Karpas-422 (cell line): Measurements from ENCODE around the gene PAX5. TPM values are rescaled to one million over a fixed set of nuclear protein-coding genes. Genes with fewer than 3 reads are reported as not detected.

Experiments
- DNase-seq: peaks from one replicate; pipeline ENCODE4 v3.0.0-alpha.2; 2015
- H2AFZ ChIP-seq: fragments of 200-600 bp; sonication (generic); 2 replicates; pipeline ENCODE4 v1.6.1; 2014; ENCODE audit warnings: antibody characterized with exemption, low read length, mixed read lengths
- H3K27ac ChIP-seq: fragments of 200-600 bp; sonication (generic); 2 replicates; pipeline ENCODE4 v1.5.1; 2014; ENCODE audit warnings: mild to moderate bottlenecking, low read length, moderate library complexity
- H3K27me3 ChIP-seq: fragments of 200-600 bp; sonication (generic); 2 replicates; pipeline ENCODE4 v1.6.1; 2014; ENCODE audit warnings: low read length, mixed read lengths
- H3K36me3 ChIP-seq: fragments of 200-600 bp; sonication (generic); 2 replicates; pipeline ENCODE4 v1.6.1; 2014; ENCODE audit warnings: low read length, mixed read lengths; ENCODE audit not compliant: insufficient read depth
- H3K4me1 ChIP-seq: fragments of 200-600 bp; sonication (generic); 2 replicates; pipeline ENCODE4 v1.6.1; 2014; ENCODE audit warnings: mild to moderate bottlenecking, low read length, mixed read lengths
- H3K4me2 ChIP-seq: fragments of 200-600 bp; sonication (generic); 2 replicates; pipeline ENCODE4 v1.6.1; 2014; ENCODE audit warnings: low read length, low read depth, mild to moderate bottlenecking; ENCODE audit not compliant: poor library complexity, severe bottlenecking
- H3K4me3 ChIP-seq: fragments of 200-600 bp; sonication (generic); 2 replicates; pipeline ENCODE4 v1.5.1; 2014; ENCODE audit warnings: mild to moderate bottlenecking, antibody characterized with exemption, low read length, mixed read lengths
- H3K79me2 ChIP-seq: fragments of 200-600 bp; sonication (generic); 2 replicates; pipeline ENCODE4 v1.6.1; 2014; ENCODE audit warnings: mild to moderate bottlenecking, low read length, mixed read lengths
- H3K9ac ChIP-seq: fragments of 200-600 bp; sonication (generic); 2 replicates; pipeline ENCODE4 v1.6.0; 2014; ENCODE audit warnings: low read length
- H3K9me2 ChIP-seq: fragments of 200-600 bp; sonication (generic), shearing (Covaris generic); replicated peaks from 2 replicates; pipeline ENCODE4 v1.6.0; 2014; ENCODE audit warnings: mild to moderate bottlenecking, low read length, moderate library complexity; ENCODE audit not compliant: insufficient read depth
- H3K9me3 ChIP-seq: fragments of 300-700, 200-600 bp; sonication (generic); 2 replicates; pipeline ENCODE4 v1.6.1; 2014; ENCODE audit warnings: low read length, mixed read lengths
- H4K20me1 ChIP-seq: fragments of 200-600 bp; sonication (generic); 2 replicates; pipeline ENCODE4 v1.6.1; 2014; ENCODE audit warnings: mild to moderate bottlenecking, antibody characterized with exemption, low read length, low read depth; ENCODE audit not compliant: insufficient read depth
- total RNA-seq: library from RNA; depleted of rRNA; stranded (reverse); fragments of >200 nt; shearing (Covaris generic); gene quantifications from 2 replicates; pipeline ENCODE4 v1.2.3, GENCODE V29; 2014; ENCODE audit warnings: low replicate concordance

PAX5 gene
- total RNA-seq, 1 experiment from 2014 or later: 88.9 TPM

DNA sequence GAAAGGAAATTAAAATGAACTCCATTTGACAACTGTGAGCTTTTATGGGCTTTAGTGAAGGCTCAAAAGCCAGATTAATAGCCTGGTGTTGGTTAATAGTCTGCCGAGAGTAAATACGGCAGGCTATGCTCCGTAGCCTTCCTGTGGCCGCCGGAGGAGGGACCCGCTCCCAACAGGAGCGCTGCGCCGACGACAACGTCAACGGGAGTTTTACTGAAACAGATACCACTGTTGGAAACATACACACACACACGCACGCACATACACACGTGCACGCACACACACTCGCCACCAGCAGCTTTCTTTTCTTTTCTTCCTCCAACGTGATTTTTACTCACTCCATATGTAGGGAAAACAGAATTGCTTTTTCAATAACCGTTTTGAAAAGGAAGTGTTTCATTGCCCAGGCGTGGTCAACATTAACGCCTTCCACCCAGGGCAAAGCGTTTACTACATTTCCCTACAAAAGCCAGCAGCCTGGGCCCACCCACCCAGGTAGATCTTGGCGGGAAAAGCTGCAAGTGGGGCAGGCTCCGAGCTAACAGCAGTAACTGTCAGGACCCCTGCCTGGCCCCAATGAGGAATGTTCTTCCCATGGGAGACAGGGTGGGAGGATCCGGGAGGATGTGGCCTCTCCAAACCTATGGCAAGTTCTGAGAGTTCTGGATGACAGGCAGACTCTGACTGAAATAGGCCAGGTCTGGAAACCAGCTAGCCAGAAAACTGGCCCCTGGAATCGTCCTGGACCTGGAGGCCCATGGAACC, 72.3 kb downstream of the PAX5 start:
- H3K27me3 ChIP-seq: no peaks in the 10 kb centered on the region

DNA sequence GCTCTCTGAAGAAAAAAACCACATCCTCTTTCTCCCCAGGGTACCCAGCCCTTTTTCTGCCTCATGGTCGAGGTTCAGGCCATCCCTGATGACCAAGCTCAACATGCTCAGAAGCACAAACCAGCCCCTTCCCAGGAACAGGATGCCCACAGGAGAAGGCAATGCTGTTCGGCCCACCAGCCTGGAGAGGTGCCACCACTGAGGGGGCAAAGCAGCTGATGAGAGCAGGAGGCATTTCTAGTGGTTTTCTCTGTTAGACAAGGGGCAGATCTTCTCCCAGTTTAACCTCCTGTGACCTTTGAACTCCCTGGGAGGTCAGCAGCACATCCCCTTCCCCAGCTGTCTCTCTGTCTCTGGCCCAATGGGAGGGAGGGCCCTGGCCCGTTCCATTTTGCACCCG, 73.0 kb downstream of the PAX5 start:
- Histone ChIP-seq H4K20me1 (peaks cover 6% of the 10 kb centered on the region; the same call in 1 of the 2 replicates), H3K27ac (no peak overlapping the region), H3K4me3 (no peak overlapping the region), H3K36me3 (peaks cover 60% of the 10 kb centered on the region), H3K9me3 (no peaks in the 10 kb centered on the region), H3K9ac (no peak overlapping the region), H3K9me2 (no peaks in the 10 kb centered on the region), H3K4me1 (no peaks in the 10 kb centered on the region), H3K79me2 (peaks cover 69% of the 10 kb centered on the region), H3K27me3 (no peaks in the 10 kb centered on the region), H2AFZ (no peak overlapping the region), H3K4me2 (no peak overlapping the region)
- DNase-seq: no peak

More for the DNA sequence above, 72.3 kb downstream of the PAX5 start:
- no peaks in the 10 kb centered on the region for H3K9me3 ChIP-seq
- H3K9me2 ChIP-seq: no peaks in the 10 kb centered on the region
- H3K4me3 ChIP-seq: no peak overlapping the region
- peaks cover 65% of the 10 kb centered on the region for H3K79me2 ChIP-seq
- no peak for DNase-seq
- no peaks in the 10 kb centered on the region for H3K4me1 ChIP-seq
- H3K9ac ChIP-seq: no peak overlapping the region
- H3K4me2 ChIP-seq: no peak overlapping the region
- H4K20me1 ChIP-seq: peaks cover 13% of the 10 kb centered on the region; the same call in 1 of the 2 replicates
- peaks cover 59% of the 10 kb centered on the region for H3K36me3 ChIP-seq
- H2AFZ ChIP-seq: no peak overlapping the region
- no peak overlapping the region for H3K27ac ChIP-seq

DNA sequence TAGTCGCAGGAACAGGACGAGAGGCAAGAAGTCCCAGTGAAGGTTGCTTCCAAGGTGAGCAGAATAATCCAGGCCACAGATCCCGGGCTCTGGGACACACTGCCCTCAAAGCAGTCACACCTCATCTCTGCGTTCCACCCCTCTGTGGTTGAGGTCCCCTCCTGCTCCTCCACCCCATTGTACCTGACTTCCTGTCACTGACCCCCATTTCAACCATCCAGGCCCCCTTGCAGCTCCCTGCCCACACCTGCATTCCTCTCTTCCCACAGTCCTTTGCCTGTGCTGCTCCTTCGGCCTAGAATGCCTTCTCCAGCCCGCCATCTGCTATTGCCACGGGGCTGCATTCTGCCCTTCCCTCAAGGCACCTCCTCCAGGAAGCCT, 73.5 kb downstream of the PAX5 start:
- no peak overlapping the region for H2AFZ ChIP-seq
- peaks cover 5% of the 10 kb centered on the region; the same call in 1 of the 2 replicates for H4K20me1 ChIP-seq
- no peak for DNase-seq

DNA sequence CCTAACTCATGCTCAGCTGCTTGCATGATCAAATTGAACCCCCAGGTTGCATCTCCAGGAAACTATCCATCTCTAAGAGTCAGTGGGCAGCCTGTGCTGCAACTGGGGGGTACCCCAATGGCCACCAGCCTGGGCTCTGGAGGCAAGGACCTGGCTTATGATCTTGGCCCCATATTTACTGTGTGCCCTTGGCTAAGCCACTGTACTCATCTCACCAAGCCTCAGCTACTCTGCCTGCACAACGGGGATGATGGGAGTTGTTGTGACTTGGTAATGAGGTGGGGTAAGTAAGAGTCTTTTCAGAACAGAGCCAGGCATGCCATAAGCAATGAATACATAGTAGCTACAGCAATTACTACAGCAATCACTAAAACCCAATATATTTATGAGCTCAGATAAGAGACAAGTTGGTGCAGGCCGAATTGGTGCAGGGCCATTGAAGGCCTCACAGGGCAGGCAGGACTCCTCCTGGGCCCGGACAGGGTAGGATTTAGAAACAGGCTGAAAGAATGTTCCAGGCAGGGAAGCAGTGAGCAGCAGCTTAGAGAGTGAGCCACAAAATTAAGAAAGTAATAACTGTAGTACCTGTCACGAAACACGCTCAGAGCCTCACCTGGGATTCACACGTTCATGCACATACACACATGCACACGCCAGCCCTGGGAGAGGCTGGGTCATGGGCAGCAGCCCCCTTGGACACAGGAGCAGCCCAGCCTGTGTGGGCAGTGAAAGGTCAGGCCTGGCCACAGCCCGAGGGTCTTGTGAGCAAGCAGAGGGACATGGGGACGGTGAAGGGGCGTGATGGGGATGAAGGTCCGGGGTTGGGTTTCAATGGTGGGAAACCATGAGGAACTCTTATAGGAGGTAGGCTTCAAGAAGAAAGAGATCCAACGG, 74.1 kb downstream of the PAX5 start:
- Histone ChIP-seq H3K4me3 (no peak overlapping the region), H3K36me3 (peaks cover 56% of the 10 kb centered on the region), H3K79me2 (peaks cover 67% of the 10 kb centered on the region), H3K9ac (no peak overlapping the region), H3K9me3 (no peaks in the 10 kb centered on the region), H2AFZ (no peak overlapping the region), H3K27me3 (no peaks in the 10 kb centered on the region), H3K4me1 (no peaks in the 10 kb centered on the region), H4K20me1 (0 out of 2 replicates have a peak, but pooled peaks cover 5% of the 10 kb centered on the region), H3K4me2 (no peak overlapping the region), H3K27ac (no peak overlapping the region), H3K9me2 (no peaks in the 10 kb centered on the region)
- no peak for DNase-seq

More for the DNA sequence above, 73.5 kb downstream of the PAX5 start:
- no peaks in the 10 kb centered on the region for H3K27me3 ChIP-seq
- H3K9me2 ChIP-seq: no peaks in the 10 kb centered on the region
- H3K36me3 ChIP-seq: peaks cover 57% of the 10 kb centered on the region
- no peak overlapping the region for H3K9ac ChIP-seq
- no peak overlapping the region for H3K4me3 ChIP-seq
- no peak overlapping the region for H3K27ac ChIP-seq
- H3K9me3 ChIP-seq: no peaks in the 10 kb centered on the region
- H3K79me2 ChIP-seq: peaks cover 68% of the 10 kb centered on the region
- H3K4me2 ChIP-seq: no peak overlapping the region
- H3K4me1 ChIP-seq: no peaks in the 10 kb centered on the region

DNA sequence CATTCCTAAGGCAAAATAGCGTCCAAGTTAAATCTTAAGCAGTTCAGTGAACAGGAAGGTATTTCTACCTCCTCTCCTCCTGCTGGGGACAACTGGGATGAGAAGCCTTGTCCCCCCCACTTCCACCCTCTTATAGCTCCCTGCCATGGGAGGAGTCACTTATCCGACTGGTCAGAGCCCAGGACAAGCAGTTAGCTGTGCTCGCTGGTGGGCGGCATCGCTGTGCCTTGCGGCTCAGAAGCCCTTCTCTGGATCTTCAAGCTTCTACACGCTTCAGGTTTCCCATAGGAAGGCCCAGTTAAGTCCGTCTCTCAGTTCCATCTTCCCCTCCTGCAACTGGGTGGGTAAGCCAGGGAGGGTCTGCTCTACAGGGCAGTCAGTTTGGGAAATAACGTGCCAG, 77.2 kb downstream of the PAX5 start:
- peaks cover 76% of the 10 kb centered on the region for H3K79me2 ChIP-seq
- H3K9me3 ChIP-seq: no peaks in the 10 kb centered on the region
- H3K27ac ChIP-seq: no peak overlapping the region
- H3K4me2 ChIP-seq: no peak overlapping the region
- no peak overlapping the region for H2AFZ ChIP-seq
- no peaks in the 10 kb centered on the region for H3K9me2 ChIP-seq
- H3K4me3 ChIP-seq: no peak overlapping the region
- no peak for DNase-seq
- 0 out of 2 replicates have a peak, but pooled peaks cover 5% of the 10 kb centered on the region for H4K20me1 ChIP-seq
- no peaks in the 10 kb centered on the region for H3K27me3 ChIP-seq
- H3K9ac ChIP-seq: no peak overlapping the region
- H3K4me1 ChIP-seq: no peaks in the 10 kb centered on the region
- peaks cover 36% of the 10 kb centered on the region for H3K36me3 ChIP-seq

DNA sequence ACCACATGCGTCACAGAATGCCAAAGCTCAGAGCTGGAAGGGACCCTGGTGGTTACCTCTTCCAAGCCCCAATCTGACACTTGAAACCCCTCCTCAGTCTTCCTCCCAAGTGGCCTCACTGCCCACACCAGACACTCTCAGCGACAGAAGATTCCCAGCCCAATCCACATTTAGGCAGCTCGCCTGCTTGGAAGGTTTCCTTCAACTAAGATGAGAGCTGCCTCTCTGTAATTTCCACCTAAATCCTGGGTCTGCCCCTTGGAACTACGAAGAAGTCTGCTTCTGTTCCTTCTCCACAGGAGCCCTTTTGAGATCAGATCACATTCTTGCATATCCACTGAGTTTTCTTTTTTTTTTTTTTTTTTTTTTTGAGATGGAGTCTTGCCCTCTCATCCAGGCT, 83.7 kb downstream of the PAX5 start:
- H3K4me3 ChIP-seq: no peak overlapping the region
- no peaks in the 10 kb centered on the region for H3K4me1 ChIP-seq
- peaks cover 80% of the 10 kb centered on the region for H3K79me2 ChIP-seq
- H2AFZ ChIP-seq: no peak overlapping the region
- no peak overlapping the region for H3K9ac ChIP-seq
- H3K27me3 ChIP-seq: no peaks in the 10 kb centered on the region
- H3K36me3 ChIP-seq: peaks cover 30% of the 10 kb centered on the region; the same call in 1 of the 2 replicates
- H3K9me3 ChIP-seq: no peaks in the 10 kb centered on the region
- DNase-seq: no peak
- H3K4me2 ChIP-seq: no peak overlapping the region
- H3K27ac ChIP-seq: no peak overlapping the region
- H4K20me1 ChIP-seq: no peaks in the 10 kb centered on the region
- H3K9me2 ChIP-seq: no peaks in the 10 kb centered on the region

DNA sequence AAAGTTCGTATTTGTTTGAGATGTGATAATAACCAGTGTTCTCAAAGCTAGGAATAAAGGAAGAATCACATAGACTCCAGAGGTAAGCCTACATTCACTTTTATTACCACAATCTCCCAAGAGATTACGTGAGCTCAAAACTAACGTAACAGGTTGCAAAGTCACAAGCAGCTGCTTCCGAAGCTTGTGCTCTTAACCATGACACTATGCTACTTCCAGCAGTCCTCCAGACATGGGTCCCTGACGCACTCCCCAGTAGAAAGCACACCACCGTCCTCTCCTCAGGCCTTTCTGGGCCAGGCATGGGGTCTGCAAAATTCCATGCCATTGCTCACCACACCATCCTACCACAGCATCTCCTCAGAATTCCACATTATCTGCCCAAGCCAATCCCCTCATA, 84.6 kb downstream of the PAX5 start:
- Histone ChIP-seq H3K9ac (no peak overlapping the region), H3K36me3 (peaks cover 28% of the 10 kb centered on the region; the same call in 1 of the 2 replicates), H2AFZ (no peak overlapping the region), H3K9me3 (no peaks in the 10 kb centered on the region), H3K9me2 (no peaks in the 10 kb centered on the region), H3K4me1 (no peaks in the 10 kb centered on the region), H4K20me1 (0 out of 2 replicates have a peak, but pooled peaks cover 5% of the 10 kb centered on the region), H3K4me3 (no peak overlapping the region), H3K27me3 (no peaks in the 10 kb centered on the region), H3K27ac (no peak overlapping the region), H3K4me2 (no peak overlapping the region), H3K79me2 (peaks cover 81% of the 10 kb centered on the region)
- no peak for DNase-seq

DNA sequence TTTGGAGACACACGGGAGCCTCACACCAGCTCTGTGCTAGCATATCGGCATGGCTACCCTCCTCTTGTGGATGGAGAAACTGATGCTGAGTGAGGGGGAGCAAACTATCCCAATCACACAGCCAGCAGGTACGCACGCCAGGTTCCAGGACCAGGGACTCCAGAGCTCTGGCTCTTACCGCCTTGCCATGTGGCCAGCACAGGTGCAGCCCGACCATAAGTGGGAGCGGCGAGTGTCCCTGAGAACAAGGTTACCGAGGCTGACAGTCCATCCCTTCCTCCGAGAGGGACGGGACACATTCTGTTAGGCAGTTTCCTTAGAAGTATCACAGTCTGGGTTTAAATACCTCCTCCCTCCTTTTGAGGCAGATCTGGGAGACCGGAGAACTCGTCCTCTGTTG, 86.0 kb downstream of the PAX5 start:
- no peak overlapping the region for H3K27ac ChIP-seq
- H3K4me3 ChIP-seq: no peak overlapping the region
- H3K4me2 ChIP-seq: no peak overlapping the region
- H3K36me3 ChIP-seq: peaks cover 30% of the 10 kb centered on the region; the same call in 1 of the 2 replicates
- peaks cover 4% of the 10 kb centered on the region for H3K4me1 ChIP-seq
- H3K9me2 ChIP-seq: no peaks in the 10 kb centered on the region
- no peak overlapping the region for H3K9ac ChIP-seq
- H3K9me3 ChIP-seq: no peaks in the 10 kb centered on the region
- no peak overlapping the region for H2AFZ ChIP-seq
- peaks cover 81% of the 10 kb centered on the region for H3K79me2 ChIP-seq
- H3K27me3 ChIP-seq: no peaks in the 10 kb centered on the region
- no peak for DNase-seq
- H4K20me1 ChIP-seq: 0 out of 2 replicates have a peak, but pooled peaks cover 9% of the 10 kb centered on the region
